SK-N-SH treated with all-trans-retinoic acid at 6 μM for 48 hours (cell line): Measurements from ENCODE around the gene WDR48.

ENCODE experiments used
- ATAC-seq: fragments of 200-7000 bp; cut with Tn5 transposase; 3 replicates; pipeline ENCODE4 v1.9.1; 2020; ENCODE audit warnings: mild to moderate bottlenecking, moderate library complexity
- ARNTL ChIP-seq: fragments of 450-650 bp; formaldehyde crosslinking; IDR thresholded peaks from 2 replicates; pipeline ENCODE4 v1.5.0; 2020; ENCODE audit warnings: low read depth, mild to moderate bottlenecking, moderate library complexity, borderline replicate concordance
- BACH2 ChIP-seq: fragments of 250-450 bp; sonication (Bioruptor Pico); IDR thresholded peaks from 2 replicates; pipeline ENCODE4 v1.9.0; 2021; ENCODE audit warnings: mild to moderate bottlenecking, borderline replicate concordance
- CREB5 ChIP-seq: fragments of 250-450 bp; sonication (Bioruptor Pico); IDR thresholded peaks from 2 replicates; pipeline ENCODE4 v1.5.1; 2020; ENCODE audit warnings: low read depth, mild to moderate bottlenecking, moderate library complexity
- CSDC2 ChIP-seq: fragments of 250-450 bp; sonication (Bioruptor Pico); IDR thresholded peaks from 2 replicates; pipeline ENCODE4 v1.5.0; 2020; ENCODE audit warnings: mild to moderate bottlenecking, moderate library complexity
- CSRNP3 ChIP-seq: fragments of 250-450 bp; sonication (Bioruptor Pico); IDR thresholded peaks from 2 replicates; pipeline ENCODE4 v1.5.1; 2021; ENCODE audit warnings: mild to moderate bottlenecking, moderate library complexity
- ESRRG ChIP-seq: fragments of 250-450 bp; sonication (Bioruptor Pico); IDR thresholded peaks from 2 replicates; pipeline ENCODE4 v1.6.1; 2021; ENCODE audit warnings: mild to moderate bottlenecking
- GLIS3 ChIP-seq: fragments of 250-450 bp; sonication (Bioruptor Pico); IDR thresholded peaks from 2 replicates; pipeline ENCODE4 v1.5.0; 2020; ENCODE audit warnings: mild to moderate bottlenecking, moderate library complexity
- ISL1 ChIP-seq: fragments of 250-450 bp; sonication (Bioruptor Pico); IDR thresholded peaks from 2 replicates; pipeline ENCODE4 v2.1.2; 2022; ENCODE audit warnings: mild to moderate bottlenecking, moderate library complexity
- OSR1 ChIP-seq: fragments of 250-450 bp; sonication (Bioruptor Pico); IDR thresholded peaks from 2 replicates; pipeline ENCODE4 v1.8.0; 2022; ENCODE audit warnings: moderate library complexity, mild to moderate bottlenecking, inconsistent platforms
- POU6F1 ChIP-seq: fragments of 250-450 bp; sonication (Bioruptor Pico); IDR thresholded peaks from 2 replicates; pipeline ENCODE4 v1.8.0; 2021; ENCODE audit warnings: low read depth, mild to moderate bottlenecking, moderate library complexity, borderline replicate concordance
- PPARA ChIP-seq: fragments of 250-450 bp; sonication (Bioruptor Pico); IDR thresholded peaks from 2 replicates; pipeline ENCODE4 v1.5.0; 2020; ENCODE audit warnings: mild to moderate bottlenecking, borderline replicate concordance
- RARB ChIP-seq: fragments of 250-450 bp; sonication (Bioruptor Pico); IDR thresholded peaks from 2 replicates; pipeline ENCODE4 v1.8.0; 2021; ENCODE audit warnings: mild to moderate bottlenecking, moderate library complexity
- SNAI2 ChIP-seq: fragments of 250-450 bp; sonication (Bioruptor Pico); IDR thresholded peaks from 2 replicates; pipeline ENCODE4 v1.5.0; 2020; ENCODE audit warnings: mild to moderate bottlenecking, moderate library complexity
- TCF4 ChIP-seq: fragments of 250-450 bp; sonication (Bioruptor Pico); IDR thresholded peaks from 2 replicates; pipeline ENCODE4 v1.8.0; 2021; ENCODE audit warnings: mild to moderate bottlenecking, moderate library complexity, borderline replicate concordance
- TOX ChIP-seq: fragments of 250-450 bp; sonication (Bioruptor Pico); IDR thresholded peaks from 2 replicates; pipeline ENCODE4 v1.8.0; 2021; ENCODE audit warnings: mild to moderate bottlenecking, moderate library complexity, borderline replicate concordance
- TSHZ2 ChIP-seq: fragments of 250-450 bp; sonication (Bioruptor Pico); IDR thresholded peaks from 2 replicates; pipeline ENCODE4 v1.5.0; 2020; ENCODE audit warnings: mild to moderate bottlenecking, moderate library complexity
- ZC3H10 ChIP-seq: fragments of 250-450 bp; sonication (Bioruptor Pico); IDR thresholded peaks from 2 replicates; pipeline ENCODE4 v1.5.1; 2021; ENCODE audit warnings: mild to moderate bottlenecking, moderate library complexity
- ZFP3 ChIP-seq: fragments of 250-450 bp; sonication (Bioruptor Pico); IDR thresholded peaks from 2 replicates; pipeline ENCODE4 v1.5.0; 2020; ENCODE audit warnings: mild to moderate bottlenecking, moderate library complexity
- ZFP30 ChIP-seq: fragments of 450-650 bp; formaldehyde crosslinking; IDR thresholded peaks from 2 replicates; pipeline ENCODE4 v1.5.0; 2022; ENCODE audit warnings: mild to moderate bottlenecking, moderate library complexity
- ZNF565 ChIP-seq: fragments of 450-650 bp; formaldehyde crosslinking; conservative IDR thresholded peaks from 2 replicates; pipeline ENCODE4 v1.5.0; 2020; ENCODE audit warnings: low read depth, mild to moderate bottlenecking, moderate library complexity
- ZNF70 ChIP-seq: fragments of 450-650 bp; formaldehyde crosslinking; IDR thresholded peaks from 2 replicates; pipeline ENCODE4 v1.5.0; 2020; ENCODE audit warnings: mild to moderate bottlenecking, moderate library complexity
- ZNF8 ChIP-seq: fragments of 450-650 bp; formaldehyde crosslinking; IDR thresholded peaks from 2 replicates; pipeline ENCODE4 v1.5.0; 2020; ENCODE audit warnings: mild to moderate bottlenecking, moderate library complexity

Gene WDR48

GRCh38 chr3:39021465-39022285 lies 30.1 kb upstream of the WDR48 start:
- no peak for ATAC-seq
- TF ChIP-seq ZNF565 (CRISPR knock-in tag) (no peak), RARB (CRISPR knock-in tag) (no peak), PPARA (CRISPR knock-in tag) (no peak), ZNF70 (CRISPR knock-in tag) (no peak), ZFP30 (CRISPR knock-in tag) (no peak), POU6F1 (no peak), ESRRG (CRISPR knock-in tag) (no peak), OSR1 (CRISPR knock-in tag) (no peak)

GRCh38 chr3:39022286-39022630 lies 29.6 kb upstream of the WDR48 start:
- TF ChIP-seq ISL1 (no peak), TCF4 (CRISPR knock-in tag) (no peak), ZNF70 (CRISPR knock-in tag) (no peak), BACH2 (no peak), ZC3H10 (no peak), PPARA (CRISPR knock-in tag) (no peak), ZFP3 (CRISPR knock-in tag) (no peak), CSDC2 (CRISPR knock-in tag) (no peak), CSRNP3 (CRISPR knock-in tag) (no peak), TOX (CRISPR knock-in tag) (no peak), SNAI2 (CRISPR knock-in tag) (no peak), ESRRG (CRISPR knock-in tag) (no peak), RARB (CRISPR knock-in tag) (no peak), ZFP30 (CRISPR knock-in tag) (no peak), CREB5 (no peak), ARNTL (CRISPR knock-in tag) (no peak), ZNF565 (CRISPR knock-in tag) (no peak), POU6F1 (no peak), TSHZ2 (CRISPR knock-in tag) (no peak)
- no peak for ATAC-seq

- no peak for ATAC-seq
- TF ChIP-seq SNAI2 (CRISPR knock-in tag) (no peak), ZFP3 (CRISPR knock-in tag) (no peak), POU6F1 (no peak), ARNTL (CRISPR knock-in tag) (no peak), CREB5 (no peak), ZNF8 (no peak), ZC3H10 (no peak), ZFP30 (CRISPR knock-in tag) (no peak), ESRRG (CRISPR knock-in tag) (no peak), ZNF565 (CRISPR knock-in tag) (no peak), GLIS3 (CRISPR knock-in tag) (no peak), CSDC2 (CRISPR knock-in tag) (no peak), RARB (CRISPR knock-in tag) (no peak), OSR1 (CRISPR knock-in tag) (no peak), PPARA (CRISPR knock-in tag) (no peak)
- TF ChIP-seq, all 23 proteins: peak for 0
Observed at GRCh38 chr3:39024497-39024896, 27.3 kb upstream of the WDR48 start.
